Kidney epithelial cell (primary cell): ENCODE results near the gene SRXN1. TPM values are rescaled to one million over a fixed set of nuclear protein-coding genes. Genes with fewer than 3 reads are reported as not detected.

Experiments
- DNase-seq: peaks from one replicate; pipeline ENCODE4 v3.0.0-alpha.2; 2010; ENCODE audit warnings: low read depth
- H3K27me3 ChIP-seq: 2 replicates; pipeline ENCODE4 v1.6.0; 2011; ENCODE audit warnings: low read length; ENCODE audit not compliant: control insufficient read depth, insufficient read depth
- H3K36me3 ChIP-seq: 2 replicates; pipeline ENCODE4 v1.5.1; 2011; ENCODE audit warnings: low read length; ENCODE audit not compliant: control insufficient read depth, insufficient read depth
- H3K4me3 ChIP-seq: 2 replicates; pipeline ENCODE4 v1.5.1; 2011; ENCODE audit warnings: low read depth, mild to moderate bottlenecking, control low read depth, low read length
- CTCF ChIP-seq: IDR thresholded peaks from 2 replicates; pipeline ENCODE4 v1.5.1; 2011; ENCODE audit warnings: mild to moderate bottlenecking, moderate library complexity, low read length, control low read depth, inconsistent platforms; ENCODE audit not compliant: insufficient read depth, poor library complexity, severe bottlenecking
- total RNA-seq: library from RNA; depleted of rRNA; stranded (reverse); fragments of >200 nt; gene quantifications from 2 replicates; pipeline ENCODE4 v1.2.3, GENCODE V29; 2015

The SRXN1 gene
- total RNA-seq, 1 donor from 2014 or later, result 31.4 TPM

- no peak for DNase-seq
- Histone ChIP-seq H3K36me3 (no peaks in the 10 kb centered on the region), H3K4me3 (no peak overlapping the region), H3K27me3 (peaks cover 22% of the 10 kb centered on the region)
- no peak for TF ChIP-seq CTCF
These were observed 3.0 kb upstream of the SRXN1 start for GRCh38 chr20:655726-656624.

- Histone ChIP-seq H3K36me3 (no peaks in the 10 kb centered on the region), H3K27me3 (peaks cover 14% of the 10 kb centered on the region), H3K4me3 (no peak overlapping the region)
- DNase-seq, result no peak
- TF ChIP-seq CTCF, result no peak
These were observed 1.4 kb upstream of the SRXN1 start for GRCh38 chr20:654417-654750.

GRCh38 chr20:653590-654416 is 803 bp upstream of the SRXN1 start:
- TF ChIP-seq CTCF, result no peak
- Histone ChIP-seq H3K27me3 (peaks cover 10% of the 10 kb centered on the region), H3K4me3 (peak overlapping the region; percentile 92), H3K36me3 (no peaks in the 10 kb centered on the region)
- DNase-seq, result no peak

- H3K4me3 ChIP-seq, result peak overlapping the region; percentile 92
- DNase-seq, result no peak
- peaks cover 4% of the 10 kb centered on the region for H3K36me3 ChIP-seq
- TF ChIP-seq CTCF, result no peak
- peaks cover 4% of the 10 kb centered on the region for H3K27me3 ChIP-seq
These were observed 338 bp downstream of the SRXN1 start for GRCh38 chr20:652615-653109.

- Histone ChIP-seq H3K27me3 (peaks cover 2% of the 10 kb centered on the region), H3K4me3 (peak overlapping the region; percentile 92), H3K36me3 (peaks cover 4% of the 10 kb centered on the region)
- DNase-seq, result no peak
- no peak for TF ChIP-seq CTCF
These were observed 1.0 kb downstream of the SRXN1 start for GRCh38 chr20:651713-652614.
